GM18519 (cell line): Measurements from ENCODE around the gene COPS8.

Experiments
- ATAC-seq: cut with Tn5 transposase; IDR thresholded peaks from one replicate; pipeline ENCODE4 v1.9.1; 2021; ENCODE audit warnings: mild to moderate bottlenecking, moderate library complexity; ENCODE audit not compliant: unreplicated experiment, low FRiP score

The COPS8 gene

DNA sequence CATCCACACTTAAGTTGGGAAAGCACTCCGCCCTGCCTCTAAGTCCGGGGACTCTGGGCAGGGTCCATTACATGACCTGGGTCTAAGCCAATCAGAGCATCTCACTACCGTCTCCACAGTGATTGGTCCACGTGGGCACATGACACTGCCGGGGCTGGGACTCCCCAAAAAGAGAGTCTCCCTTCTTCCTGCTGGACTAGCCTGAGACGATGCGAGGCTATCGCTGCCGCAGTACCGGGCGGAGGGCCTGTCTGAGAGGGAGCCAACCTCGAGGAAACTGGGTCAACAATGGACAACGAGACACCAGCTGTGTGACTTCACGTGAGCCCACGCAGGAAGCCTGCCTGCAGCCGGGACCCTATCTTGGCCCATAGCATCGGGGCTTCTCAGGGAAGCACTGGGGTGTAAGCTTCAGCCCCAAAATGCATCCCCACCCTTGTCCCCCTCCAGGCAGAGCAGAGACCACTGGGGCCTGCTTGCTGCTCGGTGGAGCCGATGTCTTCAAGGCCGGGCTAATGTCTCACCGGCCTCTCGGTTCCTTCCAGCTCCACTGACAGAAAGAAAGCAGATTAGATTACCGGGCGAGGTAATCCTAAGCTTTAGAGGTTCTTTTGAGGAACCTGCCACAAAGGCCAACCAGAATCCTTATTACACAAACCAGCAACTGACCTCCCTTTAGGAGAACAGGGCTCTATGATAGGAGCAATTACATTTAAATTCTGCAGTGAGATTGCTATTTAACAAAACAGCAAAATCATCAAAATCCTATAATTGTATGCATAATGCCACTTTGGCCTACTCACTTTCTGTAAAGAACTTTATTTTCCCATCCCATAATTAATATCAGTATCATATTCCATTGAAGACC lies 21.3 kb upstream of the COPS8 start:
- no peak for ATAC-seq

DNA sequence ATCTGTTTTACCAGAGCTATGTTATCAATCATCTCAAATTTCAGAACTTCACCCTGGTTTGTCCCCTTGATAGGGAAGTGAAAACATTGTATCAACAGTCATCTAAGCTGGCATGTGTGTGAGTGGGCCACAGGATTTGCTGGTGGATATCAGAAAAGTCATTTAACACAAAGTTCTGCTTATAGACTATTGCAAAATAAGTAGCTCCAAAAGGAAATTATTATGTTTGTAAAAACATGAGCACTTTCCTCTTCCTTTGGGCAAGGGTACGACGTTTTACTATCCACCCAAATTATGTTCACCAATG lies 20.7 kb upstream of the COPS8 start:
- no peak for ATAC-seq

DNA sequence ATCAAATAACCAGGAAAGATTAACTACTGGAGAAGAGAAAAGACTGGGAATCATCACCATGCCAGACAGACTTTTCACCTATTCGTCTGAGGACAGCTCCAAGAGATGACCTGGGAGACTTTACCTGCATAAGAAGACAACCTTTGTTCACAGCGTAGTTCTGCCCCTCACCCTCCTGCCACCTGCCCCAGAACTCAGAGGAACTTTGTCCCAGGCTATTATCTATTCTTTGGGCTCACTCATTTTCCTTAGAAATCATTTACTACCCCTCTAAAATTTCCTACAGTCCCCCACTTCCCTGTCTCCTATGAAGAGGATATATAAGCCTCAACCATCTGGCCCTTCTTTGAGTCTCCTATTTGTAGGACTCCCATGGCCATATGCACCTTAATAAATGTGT lies 19.3 kb upstream of the COPS8 start:
- ATAC-seq: no peak

DNA sequence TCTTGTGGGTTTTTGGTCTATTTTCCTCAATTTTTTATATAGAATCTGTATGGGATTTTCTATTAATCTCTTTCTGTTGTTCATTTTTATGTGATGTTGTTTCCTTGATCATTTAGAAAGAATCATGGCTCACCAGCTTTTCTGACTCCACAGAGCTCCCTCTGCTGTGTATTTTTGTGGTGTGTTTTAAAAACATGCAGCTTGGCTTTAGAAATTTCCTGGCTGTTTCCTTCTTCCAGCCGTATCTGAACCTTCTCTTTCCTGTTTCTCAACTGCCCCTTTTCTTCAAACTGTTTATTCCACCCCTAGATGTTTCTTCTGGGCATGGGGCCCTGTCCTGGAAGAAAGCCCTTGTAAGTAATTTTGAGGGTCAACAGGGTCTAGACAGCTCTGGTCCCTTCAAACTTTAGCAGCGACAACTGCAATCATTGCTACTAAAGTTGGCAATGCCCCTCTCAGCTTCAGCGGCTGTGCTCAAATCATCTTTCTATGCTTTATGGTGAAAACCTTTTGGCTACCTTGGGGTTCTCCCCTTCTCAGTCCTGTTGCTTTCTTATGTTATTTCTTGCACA lies 17.6 kb upstream of the COPS8 start:
- no peak for ATAC-seq

DNA sequence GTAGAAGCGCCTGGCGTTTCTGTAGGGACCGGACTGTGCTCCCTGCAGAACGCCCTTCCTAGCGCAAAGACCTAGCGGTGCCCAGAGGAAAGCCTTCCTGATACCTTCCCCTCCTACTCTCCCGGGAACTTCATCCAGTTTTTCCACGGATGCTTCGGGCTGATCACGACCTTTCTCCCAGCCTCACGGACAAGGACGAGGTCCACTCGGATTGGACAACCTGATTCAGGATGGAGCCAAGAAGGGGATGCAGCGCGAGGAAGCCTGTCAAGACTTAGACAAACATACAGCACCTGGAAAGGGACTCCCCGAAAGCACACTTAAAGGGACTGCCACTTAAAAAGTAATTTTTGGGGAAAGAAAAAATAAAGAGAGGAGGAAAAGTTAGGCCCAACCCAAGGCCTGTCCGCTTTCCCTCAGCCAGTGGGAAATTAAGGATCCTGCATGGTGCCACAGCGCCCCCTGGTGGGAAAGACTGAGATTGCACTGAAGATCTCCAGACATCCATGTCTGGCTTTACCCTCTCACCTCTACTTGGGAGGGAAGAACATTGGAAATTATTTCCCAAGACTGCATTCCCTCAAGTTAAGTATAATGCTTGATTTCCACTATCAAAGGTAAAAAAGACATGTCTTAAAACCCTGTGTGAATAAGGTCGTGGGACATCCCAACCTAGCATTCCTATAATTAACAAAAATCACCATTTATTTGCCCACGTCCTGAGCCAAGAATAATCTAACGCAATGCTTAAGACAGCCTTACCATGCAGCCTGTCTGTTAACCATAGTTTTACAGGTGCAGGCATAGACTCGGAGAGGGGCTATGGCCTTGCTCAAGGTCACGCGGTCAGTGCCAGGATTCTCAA lies 13.4 kb upstream of the COPS8 start:
- ATAC-seq: no peak

DNA sequence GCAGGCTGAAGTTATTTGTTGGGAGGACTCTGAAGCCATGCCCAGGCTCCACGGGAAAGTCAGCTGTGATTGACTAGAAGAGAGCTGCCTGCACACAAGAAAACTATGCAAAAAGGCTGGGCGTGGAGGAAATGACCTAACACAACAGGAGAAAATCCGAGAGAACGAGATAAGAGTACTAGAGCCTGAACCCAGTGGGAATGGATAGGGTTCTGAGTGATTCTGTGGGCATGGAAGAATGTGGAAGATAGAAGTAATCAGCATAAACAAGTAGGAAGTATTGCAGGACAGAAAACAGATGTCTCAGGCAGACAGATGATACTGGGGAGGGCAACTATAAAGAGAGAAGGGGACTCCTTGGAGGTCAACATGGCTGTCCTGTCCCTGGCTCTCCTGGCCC lies 12.1 kb upstream of the COPS8 start:
- no peak for ATAC-seq

DNA sequence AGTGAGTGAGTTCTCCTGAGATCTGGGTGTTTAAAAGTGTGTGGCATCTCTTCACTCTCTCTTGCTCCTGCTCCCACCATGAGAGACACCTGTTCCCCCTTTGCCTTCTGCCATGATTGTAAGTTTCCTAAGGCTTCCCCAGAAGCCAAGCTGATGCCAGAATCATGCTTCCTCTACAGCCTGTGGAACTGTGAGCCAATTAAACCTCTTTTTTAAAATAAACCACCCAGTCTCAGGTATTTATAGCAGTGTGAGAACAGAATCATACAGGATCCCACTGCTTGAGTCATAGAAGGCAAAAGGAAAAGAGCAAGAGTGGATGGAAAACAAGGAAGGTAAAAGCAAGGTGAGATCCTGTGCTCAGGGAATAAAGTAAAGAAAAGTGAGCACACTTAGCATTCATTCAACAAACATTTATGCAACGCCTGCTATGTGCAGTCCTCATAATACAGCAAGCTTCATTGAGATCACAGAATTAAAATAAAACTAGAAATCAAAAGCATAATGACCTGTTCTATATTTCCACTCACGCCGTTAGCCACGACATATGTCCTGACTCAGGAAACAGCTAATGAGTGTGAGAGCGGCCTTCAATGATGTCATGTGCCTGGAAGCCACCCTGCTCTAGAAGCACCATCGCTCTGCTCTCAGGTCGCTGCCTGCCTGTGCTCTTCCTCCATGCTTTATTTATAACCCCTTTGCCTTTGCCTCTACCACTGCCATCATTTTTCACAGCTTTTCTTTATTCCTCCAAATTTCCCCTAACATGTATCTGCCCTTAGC lies 11.3 kb upstream of the COPS8 start:
- no peak for ATAC-seq

DNA sequence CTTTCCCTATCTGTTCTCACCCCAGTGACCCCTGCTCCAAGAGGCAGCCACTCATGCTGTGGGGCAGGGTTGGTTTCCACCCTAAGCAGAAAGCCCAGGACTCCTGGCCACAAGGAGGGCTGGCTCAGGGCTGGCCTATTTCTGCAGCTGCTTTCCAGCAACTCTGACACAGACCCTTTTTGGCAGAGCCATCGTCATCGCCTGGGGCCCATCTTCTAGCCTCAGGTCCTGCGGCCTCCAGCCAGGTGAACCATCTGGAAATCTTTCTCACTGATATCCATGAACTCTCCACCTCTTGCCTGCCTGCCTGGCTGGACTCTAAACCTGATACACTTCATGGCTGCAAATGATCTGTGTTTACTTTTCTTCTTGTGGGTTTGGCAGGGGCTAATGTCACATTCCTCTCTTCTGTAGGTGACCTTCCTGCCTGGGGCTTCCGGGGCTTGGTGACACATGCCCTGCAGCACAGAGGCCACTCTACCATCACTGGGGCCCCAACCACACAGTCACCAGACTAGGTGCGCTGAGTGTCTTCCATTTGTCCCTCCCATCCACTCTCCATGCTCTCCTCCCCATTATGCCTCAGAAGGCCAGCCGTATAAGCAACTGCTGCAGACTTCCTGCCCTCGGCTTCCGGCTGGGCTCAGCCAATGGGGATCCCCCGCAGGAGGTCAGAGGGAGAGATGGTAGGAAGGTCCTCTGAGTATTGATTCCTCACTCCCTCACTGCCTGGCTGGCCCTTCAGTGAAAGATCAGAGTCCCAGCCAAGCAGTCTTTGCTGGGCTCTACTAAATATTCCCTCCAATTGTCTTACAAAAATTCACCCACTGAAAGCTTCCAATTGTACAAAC lies 9.7 kb upstream of the COPS8 start:
- no peak for ATAC-seq

DNA sequence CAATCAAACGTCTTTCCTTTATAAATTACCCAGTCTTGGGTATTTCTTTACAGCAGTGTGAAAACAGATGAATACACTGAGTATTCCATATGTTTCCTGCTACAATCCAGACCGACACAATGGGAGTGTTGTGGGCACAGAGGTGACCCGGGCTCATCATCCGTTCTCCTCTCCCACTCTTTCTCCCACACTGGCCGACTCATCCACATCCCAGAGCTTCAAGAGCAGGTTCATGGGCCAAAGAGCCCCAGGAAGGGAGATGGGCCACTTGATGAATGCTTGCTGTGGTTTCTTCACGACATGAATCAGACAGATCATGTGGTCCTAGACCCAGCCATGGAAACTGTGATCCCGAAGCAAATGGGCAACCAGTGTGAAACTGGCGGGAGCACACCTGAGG lies 4.1 kb upstream of the COPS8 start:
- no peak for ATAC-seq

DNA sequence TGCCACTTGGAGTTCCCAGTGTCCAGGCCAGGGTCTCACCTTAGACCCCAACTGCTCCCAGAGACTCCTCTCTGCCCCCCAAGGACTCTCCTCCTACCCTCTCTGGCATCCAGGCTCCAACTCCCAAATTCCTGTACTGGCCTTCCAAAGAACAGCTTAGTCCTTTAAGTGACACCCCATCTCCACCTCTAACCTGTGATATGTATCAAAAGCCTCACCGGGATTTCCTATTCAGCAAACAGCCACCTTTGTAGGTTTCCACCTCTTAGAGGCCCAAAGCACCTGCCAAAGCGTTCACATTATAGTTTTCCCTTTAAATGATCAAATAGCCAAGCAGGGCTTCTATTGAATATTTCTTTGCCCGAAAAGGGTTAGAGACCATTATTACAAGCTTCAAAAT lies 2.7 kb upstream of the COPS8 start:
- ATAC-seq: no peak

DNA sequence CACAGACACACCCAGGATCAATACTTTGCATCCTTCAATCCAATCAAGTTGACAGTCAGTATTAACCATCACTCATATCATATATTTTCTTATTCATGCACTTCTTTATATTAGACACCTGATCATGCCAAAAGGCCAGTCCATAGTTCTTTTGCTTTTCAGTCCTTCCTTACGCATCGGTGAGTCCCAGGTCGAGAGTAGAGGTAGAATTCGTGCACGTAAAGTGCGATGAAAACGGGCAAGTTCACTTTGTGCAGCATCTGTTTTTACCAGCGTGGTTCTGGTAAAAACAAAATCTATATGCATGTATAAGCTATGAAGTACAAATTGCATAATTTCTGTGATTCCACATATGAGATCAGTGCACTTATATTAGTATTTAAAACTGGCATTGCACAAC lies 1.2 kb upstream of the COPS8 start:
- no peak for ATAC-seq

DNA sequence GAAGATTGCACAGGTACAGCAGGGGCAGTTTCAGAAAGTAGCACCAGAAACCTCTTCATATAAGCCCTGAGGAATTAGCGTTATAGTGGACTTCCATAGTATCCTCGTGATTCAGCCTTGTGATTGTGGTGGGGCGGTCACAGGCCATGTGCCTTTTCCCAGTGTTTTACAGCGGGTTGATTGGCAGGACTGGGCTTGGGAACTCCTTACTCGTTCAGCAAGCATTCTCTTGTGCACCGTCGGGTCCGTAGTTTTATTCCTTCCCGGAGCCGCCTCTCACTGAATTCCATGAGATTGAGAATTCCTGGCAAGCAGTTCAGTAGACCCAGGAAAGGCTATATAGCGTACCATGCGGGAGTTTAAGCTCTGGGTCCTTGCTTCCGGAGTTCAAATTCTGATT lies 5.2 kb downstream of the COPS8 start:
- no peak for ATAC-seq

DNA sequence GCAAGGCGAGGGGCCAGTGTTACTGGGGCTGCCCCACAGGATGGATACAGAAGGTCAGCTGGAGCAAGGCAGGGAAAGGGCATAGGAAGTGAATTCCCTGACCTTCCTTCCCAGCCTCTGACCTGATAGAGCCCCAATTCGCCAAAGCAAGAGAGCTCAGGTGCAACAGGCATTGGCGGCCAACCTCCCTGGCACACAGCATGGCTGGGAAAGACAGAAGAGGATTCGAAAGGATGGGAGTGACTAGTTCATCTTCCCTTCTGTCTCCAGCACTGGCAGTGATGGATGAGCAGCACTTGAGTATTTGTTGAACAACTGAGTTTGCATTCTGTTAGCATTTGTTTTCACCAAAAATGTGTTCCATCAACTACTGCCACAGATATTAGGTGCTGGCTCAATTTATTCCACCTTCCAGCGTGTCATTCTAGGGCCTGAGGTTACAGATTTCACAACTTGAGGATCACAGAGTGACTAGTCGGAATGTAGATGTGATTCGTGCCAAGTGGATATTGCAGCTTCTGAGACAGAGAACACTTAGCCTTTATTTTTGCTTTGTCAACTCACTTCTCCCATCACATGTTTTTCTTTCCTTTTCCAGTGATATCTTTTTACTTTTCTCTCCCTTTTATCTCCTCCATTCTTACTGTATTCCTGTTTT lies 6.2 kb downstream of the COPS8 start:
- no peak for ATAC-seq

DNA sequence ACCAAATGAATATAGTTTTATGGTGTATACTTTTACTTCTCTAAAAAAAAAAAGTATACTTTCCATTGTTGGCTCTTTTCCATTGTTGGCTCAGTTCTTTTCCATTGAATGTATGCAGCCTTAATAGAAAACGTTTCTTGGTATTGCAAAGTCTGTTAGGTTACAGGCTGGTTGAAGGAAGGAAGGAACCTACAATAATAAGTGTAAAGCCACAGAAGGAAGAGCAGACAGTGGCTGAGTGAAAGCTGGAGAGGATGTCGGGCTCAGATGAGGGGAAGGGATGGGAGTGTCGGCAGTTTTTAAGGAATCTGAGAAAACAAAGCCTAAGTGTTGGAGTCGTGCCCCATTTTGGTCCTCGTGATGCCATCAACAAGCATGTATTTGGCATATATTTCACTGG lies 6.8 kb downstream of the COPS8 start:
- ATAC-seq: no peak

DNA sequence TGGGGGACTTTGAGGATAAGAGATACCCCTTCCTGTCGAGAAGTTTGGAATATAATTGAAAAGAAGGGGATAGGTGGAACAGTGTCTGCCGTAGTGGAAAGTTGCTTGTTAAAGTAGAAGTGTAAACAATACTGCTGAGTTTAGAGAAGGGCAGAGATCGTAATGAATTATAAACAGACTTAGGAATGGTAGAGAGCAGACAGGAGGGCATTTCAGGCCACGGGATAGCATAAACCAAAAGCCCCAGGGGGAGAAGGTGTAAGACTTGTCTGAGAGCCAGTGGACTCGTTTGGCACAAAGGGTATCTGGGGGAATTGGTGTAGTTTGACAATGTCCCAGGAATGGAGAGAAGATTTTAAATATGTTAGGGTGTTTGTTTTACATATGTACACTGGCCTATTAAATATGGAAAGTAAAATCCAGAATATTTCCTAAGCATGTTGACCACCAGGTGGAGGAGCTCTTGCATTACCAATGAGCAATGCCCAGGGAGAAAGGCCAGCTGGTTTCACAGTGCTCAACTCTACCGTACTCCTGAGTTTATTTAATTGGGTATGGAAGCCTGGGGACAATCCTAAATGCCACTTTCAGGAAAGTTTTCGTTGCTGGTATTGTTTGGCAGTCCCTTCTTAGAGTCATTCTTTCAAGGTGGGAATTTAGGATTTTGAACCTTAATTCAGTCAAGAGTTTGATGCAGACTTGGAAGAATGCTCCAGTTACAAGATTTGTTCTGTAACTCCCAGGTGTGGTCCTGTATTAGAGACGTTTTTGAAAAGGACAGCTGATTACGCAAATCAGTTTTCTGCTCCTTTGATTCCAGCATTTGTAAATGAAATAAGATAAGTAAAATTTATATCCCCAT lies 7.5 kb downstream of the COPS8 start:
- no peak for ATAC-seq

DNA sequence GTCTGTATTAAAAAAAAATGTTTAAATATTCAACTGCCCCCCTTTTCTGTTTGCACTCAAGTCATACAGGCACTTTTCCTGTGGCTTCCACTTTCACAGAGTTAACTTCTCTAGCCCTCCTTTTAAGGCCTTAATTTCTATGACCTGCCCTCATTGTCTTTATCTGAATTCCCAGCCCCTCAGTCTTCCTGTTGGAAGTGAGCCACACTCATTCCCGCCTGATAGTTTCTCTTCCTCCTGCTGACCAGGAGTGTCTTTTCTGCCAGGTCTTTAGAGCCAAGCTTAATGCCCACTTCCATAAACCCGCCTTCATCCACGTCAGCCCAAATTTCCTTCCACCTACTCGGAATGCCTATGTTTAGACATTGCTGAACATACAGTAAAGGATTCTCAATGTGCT lies 10.5 kb downstream of the COPS8 start:
- ATAC-seq: no peak

DNA sequence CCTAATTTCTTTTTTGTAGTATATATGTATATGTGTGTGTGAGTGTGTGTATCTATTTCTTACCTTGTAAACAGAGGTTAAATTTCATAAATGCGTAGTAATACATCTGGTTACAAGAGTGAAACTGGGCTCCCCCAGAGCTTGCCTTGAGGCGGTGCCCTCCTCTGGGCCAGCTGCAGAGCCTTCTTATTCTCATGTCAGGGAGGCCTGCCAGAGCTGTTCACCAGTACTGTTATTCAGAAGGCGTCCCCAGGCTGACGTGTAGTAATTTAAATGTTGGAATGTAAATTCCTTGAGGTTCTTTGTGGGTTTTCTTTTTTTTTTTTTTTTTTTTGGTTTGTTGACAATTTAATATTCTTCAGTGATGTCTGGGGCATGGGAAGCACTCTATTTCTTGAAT lies 11.2 kb downstream of the COPS8 start:
- no peak for ATAC-seq

DNA sequence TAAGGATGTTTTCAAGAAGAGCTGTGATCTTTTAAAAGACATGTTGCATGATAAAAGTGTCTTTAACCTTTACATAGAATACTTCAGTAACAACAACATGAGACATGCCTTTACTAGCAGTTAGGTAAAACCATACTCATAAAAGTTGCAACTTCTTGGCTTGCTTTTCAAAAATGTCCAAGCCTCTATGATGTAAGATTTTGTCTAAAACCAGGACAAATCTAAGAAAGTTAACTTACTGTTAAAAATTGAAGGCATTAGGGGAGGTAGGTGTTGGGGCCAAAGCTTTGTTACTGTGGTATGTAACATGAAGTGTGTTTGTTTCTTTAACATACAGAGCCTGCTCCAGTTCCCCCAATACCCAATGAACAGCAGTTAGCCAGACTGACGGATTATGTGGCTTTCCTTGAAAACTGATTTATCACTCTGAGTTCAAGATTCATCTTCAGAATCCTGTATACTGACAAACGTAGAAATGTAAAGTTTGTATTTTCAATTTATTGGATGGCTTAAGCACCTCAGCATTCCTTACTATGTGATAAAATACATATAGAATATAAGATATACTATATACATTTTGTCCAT lies 11.7 kb downstream of the COPS8 start:
- no peak for ATAC-seq
